Tibial artery (tissue), 4 donors: Measurements from ENCODE around the gene CEP57L1.

Experiments used
- DNase-seq, 2 donors: peaks; one replicate each; pipeline ENCODE4 v3.0.0-alpha.2; 2019
- H3K27ac ChIP-seq, 2 donors: fragments of 200-600 bp; sonication (generic) in 1 of 2; 1 replicate in 1 of 2; 2 replicates in 1 of 2; pipeline ENCODE4 v1.5.1; 2018 to 2019; ENCODE audit warnings: mild to moderate bottlenecking in 1 of 2
- H3K27me3 ChIP-seq, 2 donors: fragments of 200-600 bp; sonication (generic) in 1 of 2; one replicate each; pipeline versions ENCODE4 v1.5.1 to v1.6.0; 2016 to 2019
- H3K36me3 ChIP-seq, 3 donors: fragments of 200-600 bp; sonication (generic) in 2 of 3; one replicate each; pipeline ENCODE4 v1.5.1; 2016 to 2019; ENCODE audit warnings: mild to moderate bottlenecking in 2 of 3
- H3K4me1 ChIP-seq, 4 donors: fragments of 200-600 bp; sonication (generic) in 2 of 4; 1 replicate in 3 of 4; 2 replicates in 1 of 4; pipeline ENCODE4 v1.5.1; 2016 to 2019
- H3K4me3 ChIP-seq, 2 donors: fragments of 200-600 bp; sonication (generic) in 1 of 2; 1 replicate in 1 of 2; 2 replicates in 1 of 2; pipeline ENCODE4 v1.5.1; 2018 to 2019; ENCODE audit warnings: mild to moderate bottlenecking in 2 of 2
- H3K9me3 ChIP-seq, 3 donors: fragments of 200-600 bp; sonication (generic) in 1 of 3; one replicate each; pipeline ENCODE4 v1.5.1; 2016 to 2019
- intact Hi-C: fragments of 100-400 bp; cut with DNase I; formaldehyde crosslinking; loops from one replicate; pipeline ENCODE4 v1.15.0; 2023; ENCODE audit warnings: low total_unique reads
- TF ChIP-seq, protein P1 (sequence below), 2 experiments: fragments of 200-600 bp in 1 of 2; fragments of 450-650 bp in 1 of 2; IDR thresholded peaks; one replicate each; pipeline ENCODE4 v1.5.1; 2017 to 2019; ENCODE audit warnings: antibody characterized with exemption in 2 of 2, mild to moderate bottlenecking in 1 of 2, moderate library complexity in 1 of 2

The CEP57L1 gene

DNA sequence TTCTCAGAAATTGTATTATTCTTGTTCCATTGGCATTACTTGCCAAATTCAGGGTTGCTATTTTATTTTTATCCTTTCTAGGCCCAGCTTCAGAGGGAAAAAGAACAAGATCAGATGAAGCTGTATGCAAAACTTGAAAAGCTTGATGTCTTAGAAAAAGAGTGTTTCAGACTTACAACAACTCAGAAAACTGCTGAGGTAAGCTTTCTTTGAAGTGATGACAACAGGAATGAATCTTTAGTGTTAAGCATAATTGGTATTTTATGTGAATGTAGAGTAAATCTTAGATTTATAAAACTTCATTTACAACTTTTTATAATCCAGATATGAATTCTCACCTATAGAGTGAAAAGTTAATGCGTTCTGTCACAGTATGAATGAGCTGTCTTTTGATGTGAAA lies 58.4 kb downstream of the CEP57L1 start:
- H3K27ac ChIP-seq = no peak overlapping the region
- DNase-seq = no peak
- no peaks in the 10 kb centered on the region for H3K4me1 ChIP-seq
- no peak overlapping the region for H3K4me3 ChIP-seq
- H3K36me3 ChIP-seq = peaks cover 11 to 31% (median 15%) of the 10 kb centered on the region in 3 donors
- intact Hi-C loops = no loop called here
- TF ChIP-seq, protein P1, sequence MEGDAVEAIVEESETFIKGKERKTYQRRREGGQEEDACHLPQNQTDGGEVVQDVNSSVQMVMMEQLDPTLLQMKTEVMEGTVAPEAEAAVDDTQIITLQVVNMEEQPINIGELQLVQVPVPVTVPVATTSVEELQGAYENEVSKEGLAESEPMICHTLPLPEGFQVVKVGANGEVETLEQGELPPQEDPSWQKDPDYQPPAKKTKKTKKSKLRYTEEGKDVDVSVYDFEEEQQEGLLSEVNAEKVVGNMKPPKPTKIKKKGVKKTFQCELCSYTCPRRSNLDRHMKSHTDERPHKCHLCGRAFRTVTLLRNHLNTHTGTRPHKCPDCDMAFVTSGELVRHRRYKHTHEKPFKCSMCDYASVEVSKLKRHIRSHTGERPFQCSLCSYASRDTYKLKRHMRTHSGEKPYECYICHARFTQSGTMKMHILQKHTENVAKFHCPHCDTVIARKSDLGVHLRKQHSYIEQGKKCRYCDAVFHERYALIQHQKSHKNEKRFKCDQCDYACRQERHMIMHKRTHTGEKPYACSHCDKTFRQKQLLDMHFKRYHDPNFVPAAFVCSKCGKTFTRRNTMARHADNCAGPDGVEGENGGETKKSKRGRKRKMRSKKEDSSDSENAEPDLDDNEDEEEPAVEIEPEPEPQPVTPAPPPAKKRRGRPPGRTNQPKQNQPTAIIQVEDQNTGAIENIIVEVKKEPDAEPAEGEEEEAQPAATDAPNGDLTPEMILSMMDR (IDR thresholded peaks at IDR 0.05) = no peak
- no peaks in the 10 kb centered on the region for H3K27me3 ChIP-seq
- H3K9me3 ChIP-seq = no peaks in the 10 kb centered on the region

DNA sequence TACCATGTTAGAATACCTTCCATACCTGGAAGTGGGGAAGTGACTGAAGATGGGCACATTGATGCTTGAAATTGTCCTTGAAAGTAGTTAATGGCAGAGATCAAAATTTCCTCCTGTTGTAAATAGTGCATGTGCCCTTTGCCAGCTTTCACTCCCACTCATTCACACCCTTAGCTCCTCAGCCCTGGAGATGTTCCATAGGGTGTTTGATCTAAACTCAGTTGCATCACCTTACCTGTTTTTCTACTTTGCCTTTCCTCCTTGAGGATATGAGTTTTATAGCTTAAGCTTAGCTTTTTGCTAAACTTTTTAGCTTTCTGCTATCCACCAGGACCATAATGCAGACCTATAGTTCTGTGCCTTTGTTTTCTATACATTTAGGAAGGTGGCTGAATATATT lies 69.0 kb downstream of the CEP57L1 start:
- no peaks in the 10 kb centered on the region for H3K4me1 ChIP-seq
- H3K27ac ChIP-seq = no peak overlapping the region
- intact Hi-C loops = no loop called here
- TF ChIP-seq, protein P1 (IDR thresholded peaks at IDR 0.05) = no peak
- no peaks in the 10 kb centered on the region for H3K27me3 ChIP-seq
- peaks cover 10 to 17% (median 11%) of the 10 kb centered on the region in 3 donors for H3K36me3 ChIP-seq
- no peak for DNase-seq
- H3K9me3 ChIP-seq = no peaks in the 10 kb centered on the region
- H3K4me3 ChIP-seq = no peak overlapping the region

- peaks cover 5 to 9% (median 9%) of the 10 kb centered on the region in 3 donors for H3K36me3 ChIP-seq
- no peak overlapping the region for H3K4me3 ChIP-seq
- no peaks in the 10 kb centered on the region for H3K9me3 ChIP-seq
- TF ChIP-seq, protein P1 (IDR thresholded peaks at IDR 0.05) = no peak
- H3K27ac ChIP-seq = no peak overlapping the region
- DNase-seq = no peak
- intact Hi-C loops = no loop called here
- no peaks in the 10 kb centered on the region for H3K27me3 ChIP-seq
- peaks cover 0 to 6% (median 0%) of the 10 kb centered on the region in 4 donors for H3K4me1 ChIP-seq
Observed at GRCh38 chr6:109165392-109165974, 70.2 kb downstream of the CEP57L1 start.

DNA sequence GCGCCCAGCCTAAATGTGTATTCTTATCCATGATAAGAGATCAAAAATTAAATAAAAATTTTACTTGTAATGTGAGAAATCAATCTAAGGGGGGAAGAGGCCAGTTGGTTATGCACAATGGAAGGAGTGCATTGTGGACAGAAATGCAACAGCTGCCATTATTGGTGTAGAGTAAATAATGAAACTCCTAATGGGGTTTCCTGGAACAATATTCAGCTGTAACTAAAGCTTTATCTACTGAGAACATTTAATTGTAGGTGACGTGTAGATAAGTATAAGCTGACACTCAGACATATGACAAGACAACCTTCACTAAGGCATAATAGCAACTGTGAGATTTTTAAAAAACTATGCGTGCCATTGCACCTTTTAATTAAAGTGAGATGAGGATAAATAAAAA lies 71.4 kb downstream of the CEP57L1 start:
- Histone ChIP-seq H3K27ac (no peak overlapping the region), H3K27me3 (no peaks in the 10 kb centered on the region), H3K4me1 (peaks cover 0 to 10% (median 0%) of the 10 kb centered on the region in 4 donors), H3K36me3 (peaks cover 0 to 9% (median 0%) of the 10 kb centered on the region in 3 donors), H3K9me3 (no peaks in the 10 kb centered on the region), H3K4me3 (no peak overlapping the region)
- TF ChIP-seq, protein P1 (IDR thresholded peaks at IDR 0.05) = no peak
- DNase-seq = no peak
- intact Hi-C loops = no loop called here

- intact Hi-C loops = no loop called here
- TF ChIP-seq, protein P1 (IDR thresholded peaks at IDR 0.05) = no peak
- Histone ChIP-seq H3K27ac (no peak overlapping the region), H3K4me3 (no peak overlapping the region), H3K9me3 (no peaks in the 10 kb centered on the region), H3K4me1 (peaks cover 0 to 10% (median 0%) of the 10 kb centered on the region in 4 donors), H3K36me3 (peaks cover 0 to 3% (median 0%) of the 10 kb centered on the region in 3 donors), H3K27me3 (no peaks in the 10 kb centered on the region)
- no peak for DNase-seq
Observed at GRCh38 chr6:109167562-109167961, 72.3 kb downstream of the CEP57L1 start.
